Measurements from ENCODE around the gene SLC1A7.

GRCh38 chr1:53134961-53135734 is 7.3 kb downstream of the SLC1A7 start:
- TF ChIP-seq CTCF (IDR thresholded peaks at IDR 0.05; ENCODE audit: low read depth, low read length, poor library complexity, severe bottlenecking) (no peak), EZH2phosphoT487 (IDR thresholded peaks at IDR 0.05; ENCODE audit: borderline replicate concordance, low read length) (no peak)
